Activated CD8-positive, alpha-beta T cell treated with anti-CD3 and anti-CD28 coated beads for 36 hours (primary cell): ENCODE data around the gene BTF3L4. TPM values are rescaled to one million over a fixed set of nuclear protein-coding genes. Genes with fewer than 3 reads are reported as not detected.

Source experiments
- ATAC-seq: fragments of 200-7000 bp; cut with Tn5 transposase; one replicate; pipeline ENCODE4 v1.10.0; 2021; ENCODE audit warnings: mild to moderate bottlenecking, moderate library complexity
- CTCF ChIA-PET: fragments of 350-600 bp; sonication (Branson Sonifier 250); formaldehyde crosslinking; loops from one replicate; lab custom pipeline; 2021; ENCODE audit warnings: antibody characterized with exemption; lab: Charles Lee
- POLR2A ChIA-PET: fragments of 350-600 bp; sonication (Branson Sonifier 250); formaldehyde crosslinking; loops from one replicate; lab custom pipeline; 2021; ENCODE audit warnings: antibody characterized with exemption; lab: Charles Lee
- DNase-seq: peaks from one replicate; pipeline ENCODE4 v3.0.0-alpha.2; 2020
- H3K27ac Mint-ChIP-seq: one replicate; pipeline ENCODE4 v1.8.0; 2021; ENCODE audit warnings: mild to moderate bottlenecking, mixed read lengths
- H3K27me3 Mint-ChIP-seq: one replicate; pipeline ENCODE4 v1.8.0; 2021; ENCODE audit warnings: mixed read lengths
- H3K36me3 Mint-ChIP-seq: one replicate; pipeline ENCODE4 v1.8.0; 2021; ENCODE audit warnings: low read depth, mixed read lengths
- H3K4me1 Mint-ChIP-seq: one replicate; pipeline ENCODE4 v1.8.0; 2021; ENCODE audit warnings: low read depth, mixed read lengths
- H3K4me3 Mint-ChIP-seq: one replicate; pipeline ENCODE4 v1.8.0; 2021; ENCODE audit warnings: mild to moderate bottlenecking, moderate library complexity, mixed read lengths
- H3K9me3 Mint-ChIP-seq: one replicate; pipeline ENCODE4 v1.8.0; 2021; ENCODE audit warnings: mixed read lengths
- CTCF ChIP-seq: fragments of 200-600 bp; IDR thresholded peaks from one replicate; pipeline ENCODE4 v1.8.0; 2022; ENCODE audit warnings: antibody characterized with exemption, mild to moderate bottlenecking
- intact Hi-C: fragments of 100-400 bp; cut with micrococcal nuclease; formaldehyde crosslinking; loops from one replicate; pipeline ENCODE4 v1.10.0; 2022
- total RNA-seq, 2 experiments: library from RNA; stranded (reverse); gene quantifications; one replicate each; pipeline ENCODE4 v1.2.3, GENCODE V29; 2021

Gene BTF3L4
- total RNA-seq, 2 experiments from 2014 or later: 30.0 to 33.1 TPM

- peaks cover 20% of the 10 kb centered on the region for H3K27me3 Mint-ChIP-seq
- H3K9me3 Mint-ChIP-seq: no peaks in the 10 kb centered on the region
- POLR2A ChIA-PET: interaction anchor here (0.6 kb wide), 1 partner anchor 688 kb away, joined by 3 read pairs; no protein-coding TSS in a partner anchor
- peak; percentile 41 for DNase-seq
- no peak overlapping the region for H3K27ac Mint-ChIP-seq
- ATAC-seq: peak; percentile 42
- CTCF ChIA-PET: interaction anchor here (0.7 to 3.5 kb wide), 10 partner anchors 13 to 277 kb away, joined by 3 to 18 read pairs (median 3); partner anchors contain the start of genes ORC1 and PRPF38A
- H3K4me3 Mint-ChIP-seq: no peak overlapping the region
- TF ChIP-seq CTCF: peak; percentile 74
- intact Hi-C loops: loop anchor here (5.0 kb wide), 1 partner anchor 170 kb away; no protein-coding TSS in a partner anchor
- H3K36me3 Mint-ChIP-seq: no peaks in the 10 kb centered on the region
- peaks cover 5% of the 10 kb centered on the region for H3K4me1 Mint-ChIP-seq
These were observed 71.4 kb downstream of the BTF3L4 start for GRCh38 chr1:52127181-52128180.

GRCh38 chr1:52139817-52140540 is 83.9 kb downstream of the BTF3L4 start:
- ChIA-PET CTCF (interaction anchor here (1.0 to 2.3 kb wide), 5 partner anchors 12 to 264 kb away, joined by 4 to 7 read pairs (median 4); no protein-coding TSS in a partner anchor), POLR2A (interaction anchor here (0.6 kb wide), 1 partner anchor 529 kb away, joined by 3 read pairs; no protein-coding TSS in a partner anchor)
- Mint-ChIP-seq H3K9me3 (peaks cover 3% of the 10 kb centered on the region), H3K36me3 (no peaks in the 10 kb centered on the region), H3K4me1 (peaks cover 39% of the 10 kb centered on the region), H3K27ac (peak overlapping the region; percentile 55), H3K4me3 (peak overlapping the region; percentile 38), H3K27me3 (no peaks in the 10 kb centered on the region)
- intact Hi-C loops: no loop called here
- TF ChIP-seq CTCF: no peak
- ATAC-seq (peak; percentile 64), DNase-seq (peak; percentile 53)

Other genes starting within 250 kb of the BTF3L4 start
- gene NRDC, start 177.6 kb upstream of the BTF3L4 start, total RNA-seq: 100 to 1,000 TPM; 119 to 124 TPM
- gene RAB3B, start 65.6 kb upstream of the BTF3L4 start, total RNA-seq: under 1 TPM; 0.11 to 0.13 TPM
- 10 to 100 TPM; 13.4 to 14.0 TPM for gene KTI12, start 22.5 kb upstream of the BTF3L4 start, total RNA-seq
- gene TXNDC12, start 1.1 kb upstream of the BTF3L4 start, total RNA-seq: 10 to 100 TPM; 24.3 to 34.7 TPM
- gene ZFYVE9, start 85.8 kb downstream of the BTF3L4 start, total RNA-seq: 1 to 10 TPM; 5.0 to 5.6 TPM